Astrocyte of the cerebellum (primary cell): Measurements from ENCODE around the gene TMEM63A.

Experiments used
- DNase-seq: peaks from one replicate; pipeline ENCODE4 v3.0.0-alpha.2; 2011; ENCODE audit warnings: low read depth
- H3K4me3 ChIP-seq: 2 replicates; pipeline ENCODE4 v1.5.1; 2011; ENCODE audit warnings: mild to moderate bottlenecking, low read depth, low read length, moderate library complexity
- CTCF ChIP-seq: IDR thresholded peaks from 2 replicates; pipeline ENCODE4 v1.5.1; 2012; ENCODE audit warnings: low read length, low read depth, moderate library complexity, mild to moderate bottlenecking; ENCODE audit errors: missing control alignments
- in situ Hi-C: cut with HindIII; loops from 2 replicates; pipeline ENCODE4 v1.10.0; 2017; ENCODE audit warnings: low sequenced_read_pairs

Gene TMEM63A

GRCh38 chr1:225825607-225826007 is 56.6 kb downstream of the TMEM63A start:
- no peak overlapping the region for H3K4me3 ChIP-seq
- in situ Hi-C loops: no loop called here
- no peak for TF ChIP-seq CTCF
- no peak for DNase-seq

GRCh38 chr1:225825078-225825477 is 57.1 kb downstream of the TMEM63A start:
- no peak for DNase-seq
- no peak for TF ChIP-seq CTCF
- no peak overlapping the region for H3K4me3 ChIP-seq
- in situ Hi-C loops: no loop called here

- DNase-seq: no peak
- no peak for TF ChIP-seq CTCF
- H3K4me3 ChIP-seq: no peak overlapping the region
- in situ Hi-C loops: no loop called here
Measured at GRCh38 chr1:225824533-225824941, 57.6 kb downstream of the TMEM63A start.

- no peak for TF ChIP-seq CTCF
- in situ Hi-C loops: no loop called here
- H3K4me3 ChIP-seq: no peak overlapping the region
- DNase-seq: no peak
Measured at GRCh38 chr1:225823811-225824261, 58.3 kb downstream of the TMEM63A start.

GRCh38 chr1:225822655-225823403 is 59.4 kb downstream of the TMEM63A start:
- no peak for DNase-seq
- TF ChIP-seq CTCF: no peak
- no peak overlapping the region for H3K4me3 ChIP-seq
- in situ Hi-C loops: no loop called here

GRCh38 chr1:225820522-225821120 is 61.6 kb downstream of the TMEM63A start:
- in situ Hi-C loops: no loop called here
- DNase-seq: no peak
- TF ChIP-seq CTCF: no peak
- no peak overlapping the region for H3K4me3 ChIP-seq
